Measurements from ENCODE around the gene LDLRAD3. TPM values are rescaled to one million over a fixed set of nuclear protein-coding genes. Genes with fewer than 3 reads are reported as not detected.

Gene LDLRAD3
- total RNA-seq, 2 experiments from 2014 or later = not detected

DNA sequence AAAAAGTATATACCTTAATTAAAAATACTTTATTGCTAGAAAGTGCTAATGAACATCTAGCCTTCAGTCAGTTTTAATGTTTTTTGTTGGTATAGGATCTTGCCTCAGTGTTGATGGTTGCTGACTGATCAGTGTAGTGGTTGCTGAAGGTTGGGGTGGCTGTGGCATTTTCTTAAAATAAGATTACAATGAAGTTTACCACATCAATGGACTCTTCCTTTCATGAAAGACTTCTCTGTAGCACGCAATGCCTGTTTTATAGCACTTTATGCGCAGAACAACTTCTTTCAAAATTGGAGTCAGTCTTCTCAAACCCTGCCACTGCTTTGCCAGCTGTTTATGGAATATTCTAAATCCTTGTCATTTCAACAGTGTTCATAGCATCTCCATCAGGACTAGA is 50.6 kb downstream of the LDLRAD3 start:
- ChIA-PET POLR2A (no interaction called here), CTCF (ENCODE audit: unreplicated experiment) (no interaction called here)
- no TSS peak for BruUV-seq (replicated peaks)
- Histone ChIP-seq H3K36me3 (ENCODE audit: insufficient read depth, low read length) (no peaks in the 10 kb centered on the region), H4K20me1 (ENCODE audit: insufficient read depth, low read length) (no peaks in the 10 kb centered on the region), H3K4me3 (ENCODE audit: low read depth, low read length, poor library complexity, severe bottlenecking) (no peak overlapping the region), H3K27ac (ENCODE audit: low read depth, low read length, poor library complexity, severe bottlenecking) (no peak overlapping the region), H2AFZ (ENCODE audit: low read length) (no peak overlapping the region), H3K4me1 (ENCODE audit: insufficient read depth, low read length, poor library complexity, severe bottlenecking) (no peaks in the 10 kb centered on the region), H3K9me3 (ENCODE audit: low read length) (no peaks in the 10 kb centered on the region), H3K4me2 (ENCODE audit: low read length) (no peak overlapping the region), H3K79me2 (ENCODE audit: insufficient read depth, low read depth, low read length) (no peaks in the 10 kb centered on the region), H3K9me2 (ENCODE audit: insufficient read depth, low read length) (no peaks in the 10 kb centered on the region)
- TF ChIP-seq, protein P1, sequence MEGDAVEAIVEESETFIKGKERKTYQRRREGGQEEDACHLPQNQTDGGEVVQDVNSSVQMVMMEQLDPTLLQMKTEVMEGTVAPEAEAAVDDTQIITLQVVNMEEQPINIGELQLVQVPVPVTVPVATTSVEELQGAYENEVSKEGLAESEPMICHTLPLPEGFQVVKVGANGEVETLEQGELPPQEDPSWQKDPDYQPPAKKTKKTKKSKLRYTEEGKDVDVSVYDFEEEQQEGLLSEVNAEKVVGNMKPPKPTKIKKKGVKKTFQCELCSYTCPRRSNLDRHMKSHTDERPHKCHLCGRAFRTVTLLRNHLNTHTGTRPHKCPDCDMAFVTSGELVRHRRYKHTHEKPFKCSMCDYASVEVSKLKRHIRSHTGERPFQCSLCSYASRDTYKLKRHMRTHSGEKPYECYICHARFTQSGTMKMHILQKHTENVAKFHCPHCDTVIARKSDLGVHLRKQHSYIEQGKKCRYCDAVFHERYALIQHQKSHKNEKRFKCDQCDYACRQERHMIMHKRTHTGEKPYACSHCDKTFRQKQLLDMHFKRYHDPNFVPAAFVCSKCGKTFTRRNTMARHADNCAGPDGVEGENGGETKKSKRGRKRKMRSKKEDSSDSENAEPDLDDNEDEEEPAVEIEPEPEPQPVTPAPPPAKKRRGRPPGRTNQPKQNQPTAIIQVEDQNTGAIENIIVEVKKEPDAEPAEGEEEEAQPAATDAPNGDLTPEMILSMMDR (conservative IDR thresholded peaks at IDR 0.05; ENCODE audit: low read length) = no peak
- no peak for TF ChIP-seq EZH2phosphoT487 (IDR thresholded peaks at IDR 0.05; ENCODE audit: borderline replicate concordance, low read depth, low read length)
- intact Hi-C loops (cut with micrococcal nuclease; ENCODE audit: unreplicated experiment) = no loop called here
- no peak for DNase-seq (ENCODE audit: low spot score)

DNA sequence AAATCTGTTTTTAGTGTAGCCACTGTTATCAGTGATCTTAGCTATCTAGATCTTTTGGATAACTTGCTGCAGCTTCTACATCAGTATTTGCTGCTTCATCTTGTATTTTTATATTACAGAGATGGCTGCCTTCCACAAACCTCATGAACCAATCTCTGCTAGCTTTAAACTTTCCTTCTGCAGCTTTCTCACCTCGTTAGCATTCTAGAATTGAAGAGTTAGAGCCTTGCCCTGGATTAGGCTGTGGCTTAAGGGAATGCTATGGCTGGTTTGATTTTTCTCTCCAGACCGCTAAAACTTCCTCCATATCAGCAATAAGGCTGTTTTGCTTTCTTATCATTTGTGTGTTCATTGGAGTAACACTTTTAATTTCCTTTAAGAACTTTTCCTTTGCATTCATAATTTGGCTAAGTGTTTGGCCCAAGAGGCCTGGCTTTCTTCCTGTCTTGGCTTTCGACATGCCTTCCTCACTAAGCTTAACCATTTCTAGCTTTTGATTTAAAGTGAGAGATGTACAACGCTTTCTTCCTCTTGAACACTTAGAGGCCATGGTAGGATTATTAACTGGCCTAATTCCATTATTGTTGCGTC is 51.9 kb downstream of the LDLRAD3 start:
- no peaks in the 10 kb centered on the region for H3K9me3 ChIP-seq (ENCODE audit: low read length)
- BruUV-seq (replicated peaks) = no TSS peak
- TF ChIP-seq EZH2phosphoT487 (IDR thresholded peaks at IDR 0.05; ENCODE audit: borderline replicate concordance, low read depth, low read length) = no peak
- TF ChIP-seq, protein P1 (conservative IDR thresholded peaks at IDR 0.05; ENCODE audit: low read length) = no peak
- ChIA-PET CTCF (ENCODE audit: unreplicated experiment) (interaction anchor here (1.0 kb wide), 1 partner anchor 11 kb away, joined by 3 read pairs; no protein-coding TSS in a partner anchor), POLR2A (interaction anchor here (0.9 kb wide), 1 partner anchor 303 kb away, joined by 3 read pairs; no protein-coding TSS in a partner anchor)
- no peak overlapping the region for H2AFZ ChIP-seq (ENCODE audit: low read length)
- H3K4me2 ChIP-seq (ENCODE audit: low read length) = no peak overlapping the region
- H3K9me2 ChIP-seq (ENCODE audit: insufficient read depth, low read length) = no peaks in the 10 kb centered on the region
- intact Hi-C loops (cut with micrococcal nuclease; ENCODE audit: unreplicated experiment) = no loop called here
- no peaks in the 10 kb centered on the region for H4K20me1 ChIP-seq (ENCODE audit: insufficient read depth, low read length)
- no peaks in the 10 kb centered on the region for H3K4me1 ChIP-seq (ENCODE audit: insufficient read depth, low read length, poor library complexity, severe bottlenecking)
- no peak overlapping the region for H3K27ac ChIP-seq (ENCODE audit: low read depth, low read length, poor library complexity, severe bottlenecking)
- no peak overlapping the region for H3K4me3 ChIP-seq (ENCODE audit: low read depth, low read length, poor library complexity, severe bottlenecking)
- no peaks in the 10 kb centered on the region for H3K79me2 ChIP-seq (ENCODE audit: insufficient read depth, low read depth, low read length)
- no peak for DNase-seq (ENCODE audit: low spot score)
- H3K36me3 ChIP-seq (ENCODE audit: insufficient read depth, low read length) = no peaks in the 10 kb centered on the region

DNA sequence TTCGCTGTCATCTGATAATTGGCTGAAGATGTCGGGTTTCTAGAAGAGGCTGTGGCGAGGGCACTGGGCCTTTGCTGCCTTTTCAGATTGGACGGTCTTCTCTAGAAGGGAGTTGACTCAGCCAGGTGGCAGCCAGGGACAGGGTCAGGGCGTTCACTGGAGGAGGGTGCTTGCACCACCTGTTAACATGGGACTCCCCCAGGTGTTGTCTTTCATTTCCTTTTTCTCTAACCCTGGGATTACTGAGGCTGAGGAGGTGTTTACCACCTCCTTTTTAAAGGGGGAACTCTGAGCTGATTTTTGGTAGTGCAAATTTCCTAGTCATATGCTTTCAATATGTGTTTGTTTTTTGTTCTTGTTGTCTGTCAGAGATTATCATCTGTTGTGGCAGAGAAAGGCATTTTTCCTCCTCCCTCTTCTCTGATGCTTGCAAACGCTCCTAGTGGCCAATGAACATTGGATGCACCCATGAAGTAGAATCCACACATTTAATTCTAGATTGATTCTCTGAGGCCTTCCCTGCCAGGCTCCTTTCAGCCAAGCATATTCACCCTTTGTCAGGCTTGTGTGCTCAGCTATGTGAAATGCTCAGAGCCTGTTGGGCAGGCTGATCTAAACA is 54.1 kb downstream of the LDLRAD3 start:
- BruUV-seq (replicated peaks) = no TSS peak
- no peak overlapping the region for H3K4me2 ChIP-seq (ENCODE audit: low read length)
- no peak overlapping the region for H3K27ac ChIP-seq (ENCODE audit: low read depth, low read length, poor library complexity, severe bottlenecking)
- no peak for DNase-seq (ENCODE audit: low spot score)
- no peak overlapping the region for H2AFZ ChIP-seq (ENCODE audit: low read length)
- no peaks in the 10 kb centered on the region for H4K20me1 ChIP-seq (ENCODE audit: insufficient read depth, low read length)
- intact Hi-C loops (cut with micrococcal nuclease; ENCODE audit: unreplicated experiment) = no loop called here
- POLR2A ChIA-PET = no interaction called here
- CTCF ChIA-PET (ENCODE audit: unreplicated experiment) = no interaction called here
- no peak for TF ChIP-seq EZH2phosphoT487 (IDR thresholded peaks at IDR 0.05; ENCODE audit: borderline replicate concordance, low read depth, low read length)
- TF ChIP-seq, protein P1 (conservative IDR thresholded peaks at IDR 0.05; ENCODE audit: low read length) = no peak
- no peaks in the 10 kb centered on the region for H3K9me3 ChIP-seq (ENCODE audit: low read length)
- no peaks in the 10 kb centered on the region for H3K4me1 ChIP-seq (ENCODE audit: insufficient read depth, low read length, poor library complexity, severe bottlenecking)
- no peaks in the 10 kb centered on the region for H3K79me2 ChIP-seq (ENCODE audit: insufficient read depth, low read depth, low read length)
- H3K9me2 ChIP-seq (ENCODE audit: insufficient read depth, low read length) = no peaks in the 10 kb centered on the region
- no peaks in the 10 kb centered on the region for H3K36me3 ChIP-seq (ENCODE audit: insufficient read depth, low read length)
- no peak overlapping the region for H3K4me3 ChIP-seq (ENCODE audit: low read depth, low read length, poor library complexity, severe bottlenecking)
